HEK293 (cell line): ENCODE data around the gene AIFM1.

ENCODE experiments used
- CTCF ChIA-PET: fragments of 350-600 bp; formaldehyde crosslinking; extraction: SDS; loops from one replicate; lab custom pipeline; 2021; ENCODE audit warnings: antibody characterized with exemption; lab: Yijun Ruan, JAX
- POLR2A ChIA-PET: fragments of 300-600 bp; formaldehyde crosslinking; extraction: SDS; loops from one replicate; lab custom pipeline; 2020; ENCODE audit warnings: antibody characterized with exemption, inconsistent platforms; lab: Yijun Ruan, JAX
- H3K27ac ChIP-seq: fragments of 200-500 bp; sonication (Bioruptor generic); 2 replicates; pipeline ENCODE4 v1.5.1; 2014; ENCODE audit warnings: low read depth, low read length, control low read depth, inconsistent platforms; ENCODE audit errors: extremely low read depth
- H3K36me3 ChIP-seq, 2 experiments: fragments of 200-500 bp in 1 of 2; sonication (Bioruptor generic) in 1 of 2; 1 replicate in 1 of 2; 2 replicates in 1 of 2; pipeline ENCODE4 v1.5.1; 2014 to 2017; ENCODE audit warnings: inconsistent platforms in 2 of 2, low read length in 2 of 2; ENCODE audit not compliant: control insufficient read depth in 2 of 2, insufficient read depth in 1 of 2
- H3K4me1 ChIP-seq: fragments of 200-500 bp; sonication (Bioruptor generic); 2 replicates; pipeline ENCODE4 v1.5.1; 2014; ENCODE audit warnings: mild to moderate bottlenecking, low read length, inconsistent platforms; ENCODE audit not compliant: control insufficient read depth, insufficient read depth
- H3K4me3 ChIP-seq: 2 replicates; pipeline ENCODE4 v1.5.1; 2011; ENCODE audit warnings: low read depth, mild to moderate bottlenecking, control low read depth, low read length, moderate library complexity
- H3K9me3 ChIP-seq: fragments of 200-500 bp; sonication (Bioruptor generic); 2 replicates; pipeline ENCODE4 v1.5.1; 2014; ENCODE audit warnings: low read depth, low read length, inconsistent platforms; ENCODE audit not compliant: control insufficient read depth, insufficient read depth
- IKZF3 ChIP-seq: fragments of 450-650 bp; IDR thresholded peaks from 2 replicates; pipeline ENCODE4 v1.5.0; 2018; ENCODE audit warnings: missing biosample characterization, mild to moderate bottlenecking, missing genetic modification characterization, moderate library complexity
- INSM2 ChIP-seq: fragments of 450-650 bp; formaldehyde crosslinking; IDR thresholded peaks from 2 replicates; pipeline ENCODE4 v1.5.1; 2016; ENCODE audit warnings: missing biosample characterization, missing genetic modification characterization
- OSR2 ChIP-seq: fragments of 450-650 bp; formaldehyde crosslinking; IDR thresholded peaks from 2 replicates; pipeline ENCODE4 v1.5.1; 2016; ENCODE audit warnings: missing biosample characterization, missing genetic modification characterization
- PRDM1 ChIP-seq: fragments of 450-650 bp; formaldehyde crosslinking; IDR thresholded peaks from 2 replicates; pipeline ENCODE4; 2016; ENCODE audit warnings: missing biosample characterization, missing genetic modification characterization
- PRDM10 ChIP-seq: fragments of 450-650 bp; formaldehyde crosslinking; IDR thresholded peaks from 2 replicates; pipeline ENCODE4 v1.5.1; 2016; ENCODE audit warnings: missing biosample characterization, missing genetic modification characterization
- PRDM4 ChIP-seq: fragments of 450-650 bp; formaldehyde crosslinking; IDR thresholded peaks from 2 replicates; pipeline ENCODE4 v1.5.1; 2017; ENCODE audit warnings: missing biosample characterization, missing genetic modification characterization
- SETDB1 ChIP-seq: IDR thresholded peaks from one replicate; pipeline ENCODE4 v1.6.1; 2017; ENCODE audit warnings: mild to moderate bottlenecking, low read length, moderate library complexity, mixed read lengths; ENCODE audit not compliant: insufficient read length
- TRIM28 ChIP-seq: IDR thresholded peaks from 2 replicates; pipeline ENCODE4 v1.6.1; 2011; ENCODE audit warnings: low read length, control low read depth, borderline replicate concordance
- ZBTB17 ChIP-seq: fragments of 450-650 bp; formaldehyde crosslinking; IDR thresholded peaks from 2 replicates; pipeline ENCODE4 v1.5.1; 2016; ENCODE audit warnings: missing biosample characterization, missing genetic modification characterization
- ZBTB8A ChIP-seq: fragments of 450-650 bp; formaldehyde crosslinking; IDR thresholded peaks from 2 replicates; pipeline ENCODE4 v1.5.1; 2016; ENCODE audit warnings: missing biosample characterization, missing genetic modification characterization
- ZNF155 ChIP-seq: fragments of 450-650 bp; formaldehyde crosslinking; IDR thresholded peaks from 2 replicates; pipeline ENCODE4 v1.5.1; 2016; ENCODE audit warnings: missing biosample characterization, missing genetic modification characterization
- ZNF24 ChIP-seq: fragments of 450-650 bp; formaldehyde crosslinking; IDR thresholded peaks from 2 replicates; pipeline ENCODE4 v1.5.1; 2016; ENCODE audit warnings: missing biosample characterization, missing genetic modification characterization
- ZNF311 ChIP-seq: fragments of 450-650 bp; formaldehyde crosslinking; IDR thresholded peaks from 2 replicates; pipeline ENCODE4 v1.5.1; 2017; ENCODE audit warnings: missing biosample characterization, missing genetic modification characterization, borderline replicate concordance
- ZNF335 ChIP-seq: fragments of 450-650 bp; formaldehyde crosslinking; conservative IDR thresholded peaks from 2 replicates; pipeline ENCODE4 v1.5.1; 2016; ENCODE audit warnings: missing biosample characterization, missing genetic modification characterization
- ZNF366 ChIP-seq: fragments of 450-650 bp; formaldehyde crosslinking; conservative IDR thresholded peaks from 2 replicates; pipeline ENCODE4 v1.5.1; 2016; ENCODE audit warnings: missing biosample characterization, missing genetic modification characterization
- ZNF585B ChIP-seq: fragments of 450-650 bp; formaldehyde crosslinking; IDR thresholded peaks from 2 replicates; pipeline ENCODE4 v1.5.1; 2016; ENCODE audit warnings: missing biosample characterization, missing genetic modification characterization
- ZNF610 ChIP-seq: fragments of 450-650 bp; formaldehyde crosslinking; IDR thresholded peaks from 2 replicates; pipeline ENCODE4 v1.5.1; 2016; ENCODE audit warnings: missing biosample characterization, missing genetic modification characterization, borderline replicate concordance
- ZNF629 ChIP-seq: fragments of 450-650 bp; formaldehyde crosslinking; IDR thresholded peaks from 2 replicates; pipeline ENCODE4 v1.5.1; 2017; ENCODE audit warnings: missing biosample characterization, missing genetic modification characterization
- ZNF660 ChIP-seq: fragments of 450-650 bp; IDR thresholded peaks from 2 replicates; pipeline ENCODE4 v1.5.1; 2018; ENCODE audit warnings: missing biosample characterization, mild to moderate bottlenecking, missing genetic modification characterization
- TF ChIP-seq, protein P1 (sequence below): fragments of 450-650 bp; formaldehyde crosslinking; IDR thresholded peaks from 2 replicates; pipeline ENCODE4 v1.5.1; 2016; ENCODE audit warnings: missing biosample characterization, missing genetic modification characterization
- TF ChIP-seq, protein P2 (sequence below): fragments of 450-650 bp; formaldehyde crosslinking; IDR thresholded peaks from 2 replicates; pipeline ENCODE4 v1.5.1; 2017; ENCODE audit warnings: missing biosample characterization, missing genetic modification characterization
- TF ChIP-seq, protein P3 (sequence below): fragments of 450-650 bp; formaldehyde crosslinking; IDR thresholded peaks from 2 replicates; pipeline ENCODE4 v1.5.1; 2016; ENCODE audit warnings: missing biosample characterization, missing genetic modification characterization, low read depth

AIFM1 gene

DNA sequence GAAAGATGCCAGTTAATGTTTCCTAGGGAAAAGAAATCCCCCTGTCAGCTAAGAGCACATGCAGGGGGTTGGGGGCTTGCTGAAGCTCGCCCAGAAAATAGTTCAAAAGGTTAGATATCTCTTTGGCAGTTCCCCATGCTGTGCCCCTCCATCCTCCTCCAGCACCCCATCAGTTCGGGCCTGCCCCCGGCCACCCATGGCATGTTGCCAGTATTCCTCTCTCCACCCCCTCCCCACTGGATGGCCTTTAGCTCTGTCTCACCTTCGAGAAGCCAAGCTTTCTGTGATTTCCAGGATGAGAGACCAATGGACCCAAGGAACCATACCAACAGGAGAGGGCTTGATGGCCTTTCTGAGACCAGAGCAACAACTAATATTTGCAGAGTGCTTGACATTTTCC is 11.3 kb upstream of the AIFM1 start (continued):
- TF ChIP-seq, protein P1, sequence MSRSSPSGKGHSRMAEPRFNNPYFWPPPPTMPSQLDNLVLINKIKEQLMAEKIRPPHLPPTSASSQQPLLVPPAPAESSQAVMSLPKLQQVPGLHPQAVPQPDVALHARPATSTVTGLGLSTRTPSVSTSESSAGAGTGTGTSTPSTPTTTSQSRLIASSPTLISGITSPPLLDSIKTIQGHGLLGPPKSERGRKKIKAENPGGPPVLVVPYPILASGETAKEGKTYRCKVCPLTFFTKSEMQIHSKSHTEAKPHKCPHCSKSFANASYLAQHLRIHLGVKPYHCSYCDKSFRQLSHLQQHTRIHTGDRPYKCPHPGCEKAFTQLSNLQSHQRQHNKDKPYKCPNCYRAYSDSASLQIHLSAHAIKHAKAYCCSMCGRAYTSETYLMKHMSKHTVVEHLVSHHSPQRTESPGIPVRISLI (tag by site-specific recombination): no peak
- TF ChIP-seq, protein P2, sequence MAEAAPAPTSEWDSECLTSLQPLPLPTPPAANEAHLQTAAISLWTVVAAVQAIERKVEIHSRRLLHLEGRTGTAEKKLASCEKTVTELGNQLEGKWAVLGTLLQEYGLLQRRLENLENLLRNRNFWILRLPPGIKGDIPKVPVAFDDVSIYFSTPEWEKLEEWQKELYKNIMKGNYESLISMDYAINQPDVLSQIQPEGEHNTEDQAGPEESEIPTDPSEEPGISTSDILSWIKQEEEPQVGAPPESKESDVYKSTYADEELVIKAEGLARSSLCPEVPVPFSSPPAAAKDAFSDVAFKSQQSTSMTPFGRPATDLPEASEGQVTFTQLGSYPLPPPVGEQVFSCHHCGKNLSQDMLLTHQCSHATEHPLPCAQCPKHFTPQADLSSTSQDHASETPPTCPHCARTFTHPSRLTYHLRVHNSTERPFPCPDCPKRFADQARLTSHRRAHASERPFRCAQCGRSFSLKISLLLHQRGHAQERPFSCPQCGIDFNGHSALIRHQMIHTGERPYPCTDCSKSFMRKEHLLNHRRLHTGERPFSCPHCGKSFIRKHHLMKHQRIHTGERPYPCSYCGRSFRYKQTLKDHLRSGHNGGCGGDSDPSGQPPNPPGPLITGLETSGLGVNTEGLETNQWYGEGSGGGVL (tag by site-specific recombination): no peak
- TF ChIP-seq INSM2 (tag by site-specific recombination) (no peak), ZNF311 (no peak)

DNA sequence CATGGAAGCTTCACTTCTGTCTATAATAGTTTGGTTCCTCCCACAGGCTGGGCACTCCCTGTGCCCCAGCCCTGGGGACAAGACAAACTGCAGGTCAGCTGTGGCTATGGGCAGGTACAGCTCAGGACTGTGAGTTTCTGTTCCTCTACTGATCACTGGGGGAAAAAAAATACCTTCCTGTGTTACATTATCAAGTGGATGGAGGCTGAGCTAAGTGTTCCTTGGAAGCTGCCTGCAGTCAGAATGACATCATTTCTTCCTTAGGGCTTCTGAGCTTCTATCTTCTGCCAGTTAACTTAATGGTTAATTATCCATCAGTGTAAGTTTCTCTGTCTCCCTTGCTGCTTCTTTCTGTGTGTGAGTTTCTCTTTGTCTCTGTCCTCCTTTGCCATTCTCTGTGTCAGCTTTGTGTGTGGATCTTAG is 10.7 kb upstream of the AIFM1 start:
- H3K27ac ChIP-seq: 0 out of 2 replicates have a peak overlapping the region, but pooled peaks have one; percentile 2
- no peaks in the 10 kb centered on the region for H3K9me3 ChIP-seq
- H3K4me1 ChIP-seq: peaks cover 10% of the 10 kb centered on the region; the same call in 1 of the 2 replicates
- POLR2A ChIA-PET: interaction anchor here (0.6 to 1.9 kb wide), 4 partner anchors 10 to 114 kb away, joined by 3 to 11 read pairs (median 5); partner anchors contain the start of gene AIFM1
- H3K36me3 ChIP-seq: no peaks in the 10 kb centered on the region
- CTCF ChIA-PET: interaction anchor here (0.7 to 1.9 kb wide), 5 partner anchors 13 to 736 kb away, joined by 3 to 9 read pairs (median 5); no protein-coding TSS in a partner anchor
- H3K4me3 ChIP-seq: no peak overlapping the region
- TF ChIP-seq ZNF155 (tag by site-specific recombination) (peak; percentile 82; the same call in 1 of the 2 replicates), ZBTB8A (tag by site-specific recombination) (no peak), IKZF3 (tag by site-specific recombination) (0 out of 2 replicates have a peak, but pooled peaks have one; percentile 20), ZNF610 (no peak), ZBTB17 (peak; percentile 82), PRDM10 (tag by site-specific recombination) (peak; percentile 87), ZNF335 (peak; percentile 46; the same call in 1 of the 2 replicates), TRIM28 (peak; percentile 67; the same call in 1 of the 2 replicates), ZNF585B (tag by site-specific recombination) (no peak), ZNF660 (tag by site-specific recombination) (peak; percentile 66; the same call in 1 of the 2 replicates), ZNF366 (peak; percentile 50; the same call in 1 of the 2 replicates), PRDM1 (tag by site-specific recombination) (0 out of 2 replicates have a peak, but pooled peaks have one; percentile 34), OSR2 (tag by site-specific recombination) (peak; percentile 43; the same call in 1 of the 2 replicates), ZNF24 (tag by site-specific recombination) (peak; percentile 88), PRDM4 (tag by site-specific recombination) (peak; percentile 87), SETDB1 (no peak), ZNF629 (peak; percentile 70)
- TF ChIP-seq, protein P3, sequence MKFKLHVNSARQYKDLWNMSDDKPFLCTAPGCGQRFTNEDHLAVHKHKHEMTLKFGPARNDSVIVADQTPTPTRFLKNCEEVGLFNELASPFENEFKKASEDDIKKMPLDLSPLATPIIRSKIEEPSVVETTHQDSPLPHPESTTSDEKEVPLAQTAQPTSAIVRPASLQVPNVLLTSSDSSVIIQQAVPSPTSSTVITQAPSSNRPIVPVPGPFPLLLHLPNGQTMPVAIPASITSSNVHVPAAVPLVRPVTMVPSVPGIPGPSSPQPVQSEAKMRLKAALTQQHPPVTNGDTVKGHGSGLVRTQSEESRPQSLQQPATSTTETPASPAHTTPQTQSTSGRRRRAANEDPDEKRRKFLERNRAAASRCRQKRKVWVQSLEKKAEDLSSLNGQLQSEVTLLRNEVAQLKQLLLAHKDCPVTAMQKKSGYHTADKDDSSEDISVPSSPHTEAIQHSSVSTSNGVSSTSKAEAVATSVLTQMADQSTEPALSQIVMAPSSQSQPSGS (tag by site-specific recombination): peak; percentile 94
